Hepatocyte (in vitro differentiated cells): ENCODE results near the gene PPP1R27. TPM values are rescaled to one million over a fixed set of nuclear protein-coding genes. Genes with fewer than 3 reads are reported as not detected.

Experiments used
- DNase-seq: peaks from one replicate; pipeline ENCODE4 v3.0.0-alpha.2; 2016; ENCODE audit warnings: low spot score
- H2AFZ ChIP-seq: fragments of 200-600 bp; sonication (generic); 2 replicates; pipeline ENCODE4 v1.6.0; 2016; ENCODE audit warnings: antibody characterized with exemption, mild to moderate bottlenecking
- H3K27ac ChIP-seq: fragments of 200-600 bp; sonication (generic); 2 replicates; pipeline ENCODE4 v1.5.1; 2016; ENCODE audit warnings: mild to moderate bottlenecking
- H3K27me3 ChIP-seq: fragments of 200-600 bp; sonication (generic); 2 replicates; pipeline ENCODE4 v1.6.1; 2016
- H3K36me3 ChIP-seq: fragments of 200-600 bp; sonication (generic); replicated peaks from 2 replicates; pipeline ENCODE4 v1.5.1; 2016; ENCODE audit warnings: low read depth; ENCODE audit not compliant: insufficient read depth
- H3K4me1 ChIP-seq: fragments of 200-600 bp; sonication (generic); 2 replicates; pipeline ENCODE4 v1.5.1; 2016; ENCODE audit warnings: mild to moderate bottlenecking, moderate library complexity; ENCODE audit not compliant: insufficient read depth
- H3K4me2 ChIP-seq: fragments of 200-600 bp; sonication (generic); 2 replicates; pipeline ENCODE4 v1.6.0; 2016
- H3K4me3 ChIP-seq: fragments of 200-600 bp; sonication (generic); 2 replicates; pipeline ENCODE4 v1.5.1; 2016; ENCODE audit warnings: mild to moderate bottlenecking
- H3K79me2 ChIP-seq: fragments of 200-600 bp; sonication (generic); 2 replicates; pipeline ENCODE4 v1.6.0; 2017; ENCODE audit warnings: mild to moderate bottlenecking
- H3K9me2 ChIP-seq: fragments of 200-600 bp; sonication (generic); replicated peaks from 2 replicates; pipeline ENCODE4 v1.6.0; 2017; ENCODE audit warnings: mild to moderate bottlenecking; ENCODE audit not compliant: insufficient read depth
- H3K9me3 ChIP-seq: fragments of 200-600 bp; sonication (generic); 2 replicates; pipeline ENCODE4 v1.5.1; 2016; ENCODE audit warnings: low read depth, mild to moderate bottlenecking
- H4K20me1 ChIP-seq: fragments of 200-600 bp; sonication (generic); 2 replicates; pipeline ENCODE4 v1.6.0; 2016; ENCODE audit warnings: mild to moderate bottlenecking; ENCODE audit not compliant: insufficient read depth, poor library complexity, severe bottlenecking
- CTCF ChIP-seq: fragments of 200-600 bp; sonication (generic); IDR thresholded peaks from 2 replicates; pipeline ENCODE4 v1.5.1; 2016; ENCODE audit warnings: antibody characterized with exemption, mild to moderate bottlenecking; ENCODE audit not compliant: poor library complexity
- EZH2 ChIP-seq: fragments of 200-600 bp; sonication (generic); IDR thresholded peaks from 2 replicates; pipeline ENCODE4 v1.6.1; 2016; ENCODE audit warnings: antibody characterized with exemption, mild to moderate bottlenecking, borderline replicate concordance
- EZH2phosphoT487 ChIP-seq: fragments of 200-600 bp; sonication (generic); IDR thresholded peaks from one replicate; pipeline ENCODE4 v1.6.1; 2018; ENCODE audit warnings: antibody characterized with exemption, mild to moderate bottlenecking, low read depth, moderate library complexity; ENCODE audit not compliant: unreplicated experiment, severe bottlenecking
- WGBS: methylation state at CpG from one replicate; pipeline ENCODE4 v1.1.6; 2016; ENCODE audit warnings: low lambda C conversion rate; ENCODE audit errors: missing lambda C conversion rate; 5-methylcytosine and 5-hydroxymethylcytosine counted together
- polyA plus RNA-seq: library from polyadenylated mRNA; unstranded; fragments of >200 nt; fragmentation: Nextera tagmentation; extraction: Ambion mirVana; gene quantifications from 2 replicates; pipeline ENCODE4 v1.2.1, GENCODE V29; 2016
- total RNA-seq: library from RNA; depleted of rRNA; stranded (reverse); fragments of >200 nt; gene quantifications from 2 replicates; pipeline ENCODE4 v1.2.3, GENCODE V29; 2014

The PPP1R27 gene
- total and polyA plus RNA-seq, 2 experiments from 2014 or later, result 0.56 TPM; not detected in 1

- Histone ChIP-seq H3K4me1 (peaks cover 13% of the 10 kb centered on the region), H3K36me3 (no peaks in the 10 kb centered on the region), H3K4me2 (no peak overlapping the region), H3K9me3 (no peaks in the 10 kb centered on the region), H3K4me3 (no peak overlapping the region), H3K79me2 (peaks cover 19% of the 10 kb centered on the region), H3K27me3 (no peaks in the 10 kb centered on the region), H2AFZ (no peak overlapping the region), H3K27ac (no peak overlapping the region), H4K20me1 (no peaks in the 10 kb centered on the region), H3K9me2 (no peaks in the 10 kb centered on the region)
- DNase-seq, result no peak
- TF ChIP-seq EZH2phosphoT487, result no peak
- TF ChIP-seq EZH2, result no peak
- TF ChIP-seq CTCF, result no peak
- WGBS, result 98% methylated on average over 20 of the region's 33 CpGs
Observed at GRCh38 chr17:81823820-81824550, 10.9 kb downstream of the PPP1R27 start.

- Histone ChIP-seq H3K27me3 (no peaks in the 10 kb centered on the region), H3K36me3 (no peaks in the 10 kb centered on the region), H4K20me1 (no peaks in the 10 kb centered on the region), H3K9me3 (no peaks in the 10 kb centered on the region), H3K9me2 (no peaks in the 10 kb centered on the region), H2AFZ (no peak overlapping the region), H3K79me2 (peaks cover 11% of the 10 kb centered on the region), H3K4me1 (peaks cover 13% of the 10 kb centered on the region), H3K27ac (no peak overlapping the region), H3K4me2 (no peak overlapping the region), H3K4me3 (no peak overlapping the region)
- no peak for DNase-seq
- TF ChIP-seq CTCF (no peak), EZH2phosphoT487 (no peak)
- 96% methylated on average over 23 of the region's 30 CpGs for WGBS
Observed at GRCh38 chr17:81822996-81823819, 11.6 kb downstream of the PPP1R27 start.

DNA sequence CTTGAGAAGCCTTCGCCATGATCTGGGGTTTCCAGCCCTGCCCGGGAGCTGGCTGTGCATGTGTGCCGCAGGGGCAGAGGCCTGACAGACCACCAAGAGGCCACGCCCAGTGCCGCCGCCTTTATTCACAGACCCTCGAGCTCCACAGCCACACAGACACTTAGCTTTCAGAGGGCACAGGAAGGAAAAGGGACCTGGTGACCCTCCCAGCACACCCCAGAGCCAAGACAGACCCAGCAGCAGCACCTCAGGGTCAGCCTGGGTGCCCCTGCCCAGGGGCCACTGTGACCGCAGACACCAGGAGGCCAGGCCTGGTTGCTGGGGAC, 12.6 kb downstream of the PPP1R27 start:
- H3K4me2 ChIP-seq, result no peak overlapping the region
- H3K36me3 ChIP-seq, result no peaks in the 10 kb centered on the region
- WGBS, result 90% methylated on average over 4 of the region's 8 CpGs
- H4K20me1 ChIP-seq, result no peaks in the 10 kb centered on the region
- no peak overlapping the region for H2AFZ ChIP-seq
- no peaks in the 10 kb centered on the region for H3K27me3 ChIP-seq
- no peak for DNase-seq
- H3K4me1 ChIP-seq, result peaks cover 13% of the 10 kb centered on the region
- no peak for TF ChIP-seq CTCF
- no peak for TF ChIP-seq EZH2
- H3K79me2 ChIP-seq, result peaks cover 5% of the 10 kb centered on the region
- no peak overlapping the region for H3K4me3 ChIP-seq
- no peaks in the 10 kb centered on the region for H3K9me3 ChIP-seq
- peak overlapping the region; percentile 85 for H3K27ac ChIP-seq
- H3K9me2 ChIP-seq, result no peaks in the 10 kb centered on the region
